ENCODE results near the gene STRN3. TPM values are rescaled to one million over a fixed set of nuclear protein-coding genes. Genes with fewer than 3 reads are reported as not detected.

STRN3 gene
- 63.4 and 71.7 TPM in 2 replicates for total RNA-seq

DNA sequence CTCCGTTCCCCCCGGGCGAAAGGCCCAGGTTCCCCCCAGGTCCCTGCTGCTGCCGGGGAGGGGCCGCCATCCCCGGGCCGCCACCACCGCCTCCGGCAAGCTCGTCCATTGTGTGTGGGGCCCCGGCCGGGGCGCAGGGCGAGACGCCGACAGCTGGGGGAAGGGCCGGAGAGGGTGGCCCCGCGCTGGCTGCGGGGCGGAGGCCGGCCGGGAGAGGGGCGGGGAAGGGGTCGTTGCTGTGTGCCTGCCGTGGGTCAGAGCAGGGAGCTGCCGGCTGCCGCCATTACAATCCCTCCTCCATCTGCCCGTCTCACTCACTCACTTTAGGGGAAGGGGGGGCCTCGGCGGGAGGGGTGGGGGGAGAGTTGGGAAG is at the start of gene STRN3:
TSS of gene STRN3 (minus strand) at position 303 of the 373 bp plus-strand sequence. CDS start at position 109, 194 bp downstream.

DNA sequence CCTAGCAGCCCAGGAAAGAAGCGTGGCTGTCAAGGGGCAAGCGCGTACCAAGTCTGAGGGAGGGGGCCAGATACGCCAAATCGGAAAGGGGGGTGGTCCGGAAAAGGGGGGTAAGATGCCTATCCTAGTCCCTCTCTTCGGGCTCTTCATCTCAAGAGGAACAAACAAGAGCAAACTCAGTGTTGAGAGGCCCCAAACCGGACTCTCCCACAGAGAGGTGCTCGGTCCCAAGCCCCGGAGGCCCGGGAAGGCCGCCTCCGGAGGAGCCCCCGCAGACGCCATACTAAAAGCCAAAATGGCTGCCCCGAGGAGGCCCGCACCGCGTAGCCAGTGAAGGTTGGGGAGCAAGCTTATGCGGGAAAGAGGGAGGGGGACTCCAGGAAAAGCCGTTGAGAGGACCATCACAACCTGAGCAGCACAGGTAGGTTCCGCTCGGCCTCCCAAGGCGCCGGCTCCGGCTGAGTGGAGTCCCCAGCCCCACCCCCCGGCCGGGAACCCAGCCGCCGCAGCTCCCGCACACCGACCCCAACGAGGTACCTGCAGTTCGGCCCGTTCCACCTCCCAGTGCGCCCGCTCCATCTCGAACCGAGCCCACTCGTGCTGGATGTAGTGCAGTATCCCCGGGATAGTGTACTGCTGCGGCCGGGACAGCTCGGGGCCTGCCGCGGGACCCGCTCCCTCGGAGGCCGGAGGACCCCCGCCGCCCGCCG is 657 bp downstream of the STRN3 start, which contains the start of gene AP4S1:
TSS of gene AP4S1 (plus strand) at position 283 of the 710 bp plus-strand sequence. CDS start 40,548 bp downstream, outside the sequence.

GRCh38 chr14:30874120-30874998 is 151.8 kb downstream of the STRN3 start, which contains the start of gene COCH:
Gene COCH (plus strand): TSS chr14:30874559. CDS start chr14:30874939, 380 bp downstream.

Other genes starting within 250 kb of the STRN3 start
- 1.2 and 1.7 TPM in 2 replicates for gene COCH, start 151.8 kb downstream of the STRN3 start, total RNA-seq
- gene AP4S1, start 730 bp downstream of the STRN3 start, total RNA-seq, result 4.6 and 4.8 TPM in 2 replicates
- gene HECTD1, start 181.4 kb upstream of the STRN3 start, total RNA-seq, result 207 and 247 TPM in 2 replicates